ENCODE results near the gene WIPF2.

- TF ChIP-seq CTCF (IDR thresholded peaks at IDR 0.05) (no peak), POLR2A (IDR thresholded peaks at IDR 0.05) (no peak)
These were observed 24.3 kb upstream of the WIPF2 start for GRCh38 chr17:40194821-40195220.

All from tibial nerve (tissue), 3 donors.